Measurements from ENCODE around the gene ABLIM1. TPM values are rescaled to one million over a fixed set of nuclear protein-coding genes. Genes with fewer than 3 reads are reported as not detected.

The ABLIM1 gene
- total RNA-seq, result 7.5 and 12.2 TPM in 2 replicates

GRCh38 chr10:114658175-114658574, at the start of gene ABLIM1:
ABLIM1 (minus strand) TSS chr10:114658275; CDS start chr10:114658200, 75 bp downstream.

GRCh38 chr10:114404171-114405010, 253.7 kb downstream of the ABLIM1 start, which contains the start of gene AFAP1L2:
AFAP1L2 (minus strand) TSS chr10:114404502; CDS start chr10:114404455, 47 bp downstream.

Other genes starting within 250 kb of the ABLIM1 start
- 22.9 and 27.7 TPM in 2 replicates for gene FHIP2A, start 163.5 kb upstream of the ABLIM1 start, total RNA-seq